Activated T-helper 1 cell treated with anti-CD3 and anti-CD28 coated beads, Interleukin-2, amount 50 U/mL, for 16 hours (primary cell): ENCODE measurements around the gene MSLN.
A peak's percentile ranks its signal among the peaks of the same experiment; 100 is the strongest.
"Not testable (repeated sequence)": the region's sequence is repeated elsewhere in the genome, so short reads cannot be mapped to it uniquely, and the experiment has no call there.

Source experiments
- DNase-seq, 2 donors: peaks; one replicate each; pipeline ENCODE4 v3.0.0-alpha.2; 2020; ENCODE audit warnings: low read depth in 1 of 2, low spot score in 1 of 2

MSLN gene

DNA sequence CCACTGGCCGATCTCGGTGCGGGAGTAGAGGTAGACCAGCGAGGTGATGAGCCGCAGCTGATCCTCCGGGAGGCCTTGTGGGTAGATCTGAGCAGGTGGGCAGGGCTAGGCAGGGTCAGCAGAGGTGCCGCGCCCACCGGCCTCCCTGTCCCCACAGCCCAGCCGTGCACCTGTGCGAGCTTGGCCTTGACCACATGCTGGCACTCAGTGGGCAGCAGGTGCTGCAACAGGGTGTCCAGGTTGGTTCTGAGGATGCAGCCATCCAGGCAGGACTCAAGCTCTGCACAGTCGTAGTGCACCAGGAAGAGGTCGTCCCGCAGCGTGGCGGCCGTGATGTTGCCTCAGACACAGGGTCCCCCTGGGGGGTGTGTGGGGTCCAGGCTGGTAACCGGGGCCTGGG is 12.4 kb downstream of the MSLN start:
- no peak for DNase-seq

DNA sequence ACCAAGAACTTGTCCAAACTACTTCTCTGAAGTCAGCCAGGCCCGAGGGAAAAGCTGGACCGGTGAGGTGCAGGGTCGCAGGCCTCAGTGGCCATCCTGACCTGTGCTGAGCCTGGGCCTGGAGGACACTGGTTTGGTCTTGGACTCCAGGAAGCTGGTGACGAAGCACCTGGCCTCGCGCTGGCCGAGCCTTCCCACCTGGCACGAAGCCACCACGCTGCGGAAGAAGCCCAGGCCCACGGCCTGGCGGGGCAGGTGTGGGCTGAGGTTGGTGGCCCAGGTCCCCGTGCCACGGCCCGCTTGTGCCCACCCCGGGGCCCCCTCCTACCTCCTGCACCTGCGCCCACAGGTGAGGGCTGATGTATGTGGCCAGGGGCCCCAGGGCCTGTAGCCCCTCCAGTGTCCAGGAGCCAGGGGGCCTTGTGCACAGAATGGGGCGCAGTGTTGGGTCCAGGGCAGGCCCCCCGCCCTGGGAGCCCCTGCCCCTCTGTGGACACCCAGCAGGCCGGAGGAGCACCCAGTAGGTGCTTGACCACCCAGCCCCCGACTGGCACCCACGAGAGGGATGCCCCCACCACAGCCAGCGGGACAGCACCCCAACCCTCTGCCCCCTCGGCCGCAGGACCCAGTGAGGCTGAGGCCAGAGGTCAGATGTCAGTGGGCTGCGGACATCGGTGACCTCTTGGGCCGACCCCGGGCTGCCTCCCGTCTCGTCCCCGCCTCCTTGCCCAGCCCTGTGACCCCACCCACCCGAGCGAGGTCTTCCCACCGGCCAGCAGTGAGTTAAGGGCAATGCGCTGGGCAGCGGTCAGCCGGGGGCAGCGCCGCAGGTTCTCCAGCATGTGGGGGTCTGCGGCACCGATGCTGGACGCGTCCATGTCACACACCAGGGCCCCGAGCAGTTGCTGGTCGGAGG is 13.8 kb downstream of the MSLN start:
- DNase-seq: no peak

DNA sequence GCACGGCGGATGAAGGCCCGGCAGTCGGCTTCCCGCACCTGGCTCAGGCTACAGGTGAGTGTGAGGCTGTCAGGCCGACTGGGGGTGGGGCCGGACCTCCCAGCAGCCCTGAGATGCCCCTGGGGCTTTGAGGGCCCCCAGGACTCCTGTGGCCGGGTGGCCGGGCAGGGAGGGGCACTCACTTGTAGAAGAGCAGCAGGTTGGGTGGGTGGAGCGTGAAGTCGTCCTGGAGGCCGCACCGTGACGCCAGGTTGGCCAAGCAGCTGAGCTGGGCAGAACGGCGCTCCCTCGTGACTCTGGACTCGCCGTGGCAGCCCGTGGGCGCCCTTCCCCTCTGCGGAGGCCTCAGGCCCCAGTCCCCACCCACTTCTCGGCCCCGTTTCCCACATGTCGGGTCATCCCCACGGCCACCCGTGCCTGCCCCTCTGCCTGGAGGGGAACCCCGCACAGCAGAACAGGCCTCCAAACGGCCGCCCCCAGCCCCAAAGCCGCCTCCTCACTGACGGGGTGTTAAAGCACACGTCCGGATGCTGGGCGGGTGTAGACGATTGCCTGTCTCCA is 14.8 kb downstream of the MSLN start:
- DNase-seq: no peak

DNA sequence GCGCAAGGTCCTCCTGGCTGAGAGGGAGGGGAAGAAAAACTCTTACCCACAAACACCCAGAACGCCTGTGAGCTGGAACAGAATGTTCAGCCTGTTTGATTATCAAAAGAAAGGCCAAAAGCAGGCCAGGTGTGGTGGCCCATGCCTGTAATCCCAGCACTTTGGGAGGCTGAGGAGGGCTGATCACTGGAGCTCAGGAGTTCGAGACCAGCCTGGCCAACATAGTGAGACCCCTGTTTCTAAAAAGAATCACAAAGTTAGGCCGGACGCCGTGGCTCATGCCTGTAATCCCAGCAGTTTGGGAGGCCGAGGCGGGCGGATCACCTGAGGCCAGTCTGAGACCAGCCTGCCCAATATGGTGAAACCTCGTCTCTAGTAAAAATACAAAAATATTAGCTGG is 15.8 kb downstream of the MSLN start:
- not testable (repeated sequence) for DNase-seq

DNA sequence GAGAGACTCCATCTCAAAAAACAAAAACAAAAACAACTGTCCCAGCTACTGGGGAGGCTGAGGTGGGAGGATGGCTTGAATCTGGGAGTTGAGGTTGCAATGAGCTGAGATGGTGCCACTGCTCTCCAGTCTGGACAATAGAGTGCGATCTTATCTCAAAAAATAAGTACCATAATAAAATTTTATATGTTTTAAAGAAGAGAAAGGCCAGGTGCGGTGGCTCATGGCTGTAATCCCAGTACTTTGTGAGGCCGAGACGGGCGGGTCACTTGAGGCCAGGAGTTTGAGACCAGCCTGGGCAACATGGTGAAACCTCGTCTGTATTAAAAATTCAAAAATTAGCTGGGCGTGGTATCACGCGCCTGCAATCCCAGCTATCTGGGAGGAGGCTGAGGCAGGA is 16.3 kb downstream of the MSLN start:
- no peak for DNase-seq

DNA sequence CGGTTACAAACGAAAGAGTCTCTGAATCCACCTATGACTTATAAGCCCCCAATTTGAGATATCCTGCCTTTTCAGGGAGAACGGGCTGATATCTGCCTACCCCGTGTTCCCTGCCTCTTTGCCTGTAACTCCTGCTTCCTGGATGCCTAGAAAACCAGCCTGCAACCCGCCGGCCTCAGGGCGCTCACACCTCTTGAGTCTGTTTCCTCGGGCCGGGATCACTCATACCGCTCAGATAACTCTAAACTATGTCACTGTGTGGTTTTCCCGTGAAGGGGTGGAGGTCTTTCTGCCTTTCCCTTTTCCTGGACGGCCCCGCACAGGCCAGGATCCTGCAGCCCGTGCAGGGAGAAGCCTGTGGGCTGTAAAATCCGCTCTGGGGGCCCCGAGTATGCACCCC is 17.3 kb downstream of the MSLN start:
- DNase-seq: no peak

DNA sequence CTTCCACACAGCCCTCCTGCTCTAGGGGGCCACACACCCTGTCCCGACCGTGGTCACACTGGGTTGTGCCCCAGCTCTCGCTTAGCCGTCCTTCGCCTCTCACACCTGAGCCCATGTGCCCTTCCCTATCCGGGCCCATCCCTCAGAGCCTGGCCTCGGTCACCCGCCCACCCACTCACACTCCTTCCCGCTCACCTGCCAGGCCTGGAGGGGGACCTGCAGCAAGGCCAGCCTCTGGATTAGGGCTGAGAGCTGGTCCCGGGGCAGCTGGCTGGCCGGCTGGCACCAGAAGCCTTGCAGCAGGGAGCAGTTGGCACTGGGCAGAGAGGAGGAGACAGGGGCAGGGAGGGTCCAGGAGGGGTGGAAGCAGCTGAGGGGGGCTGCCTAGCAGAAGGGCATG is 17.9 kb downstream of the MSLN start:
- DNase-seq: no peak

DNA sequence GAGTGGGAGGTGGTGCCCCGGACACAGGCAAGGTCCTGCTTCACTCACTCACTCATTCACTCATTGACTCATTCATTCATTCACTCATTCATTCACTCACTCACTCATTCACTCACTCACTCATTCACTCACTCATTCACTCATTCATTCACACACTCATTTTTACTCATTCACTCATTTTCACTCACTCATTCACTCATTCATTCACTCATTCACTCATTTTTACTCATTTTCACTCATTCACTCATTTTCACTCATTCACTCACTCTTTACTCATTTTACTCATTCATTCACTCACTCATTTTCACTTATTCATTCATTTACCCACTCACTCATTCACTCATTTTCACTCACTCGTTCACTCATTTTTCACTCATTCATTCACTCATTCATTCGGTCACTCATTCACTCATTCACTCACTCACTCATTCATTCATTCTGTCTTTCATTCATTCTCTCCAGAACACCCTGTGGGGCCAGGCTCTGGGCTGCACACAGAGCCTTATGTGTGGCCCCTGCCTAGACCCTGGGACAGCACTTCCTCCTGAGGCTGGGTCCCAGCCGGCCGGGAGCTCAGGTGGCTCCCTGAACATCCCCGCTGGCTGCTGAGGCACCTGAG is 18.5 kb downstream of the MSLN start:
- DNase-seq: no peak

DNA sequence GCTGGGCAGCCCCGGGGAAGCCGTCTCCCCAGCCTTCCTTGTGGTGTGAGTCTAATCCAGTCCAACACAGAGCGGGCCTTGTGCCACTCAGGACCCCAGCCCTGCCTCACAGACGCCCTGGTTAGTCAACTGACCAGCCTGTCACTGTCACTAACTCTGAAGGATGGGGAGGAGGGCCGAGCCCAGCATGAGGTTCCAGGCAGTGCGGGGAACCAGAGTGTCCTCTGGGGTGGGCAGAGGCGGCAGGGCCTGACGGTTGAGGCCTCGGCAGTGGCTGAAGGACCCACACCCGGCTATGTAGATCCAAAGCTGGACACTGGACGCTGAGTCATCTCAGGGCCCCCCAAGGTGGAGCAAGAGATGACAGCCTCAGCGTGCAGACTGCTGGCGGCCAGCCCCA is 19.0 kb downstream of the MSLN start:
- DNase-seq: no peak

DNA sequence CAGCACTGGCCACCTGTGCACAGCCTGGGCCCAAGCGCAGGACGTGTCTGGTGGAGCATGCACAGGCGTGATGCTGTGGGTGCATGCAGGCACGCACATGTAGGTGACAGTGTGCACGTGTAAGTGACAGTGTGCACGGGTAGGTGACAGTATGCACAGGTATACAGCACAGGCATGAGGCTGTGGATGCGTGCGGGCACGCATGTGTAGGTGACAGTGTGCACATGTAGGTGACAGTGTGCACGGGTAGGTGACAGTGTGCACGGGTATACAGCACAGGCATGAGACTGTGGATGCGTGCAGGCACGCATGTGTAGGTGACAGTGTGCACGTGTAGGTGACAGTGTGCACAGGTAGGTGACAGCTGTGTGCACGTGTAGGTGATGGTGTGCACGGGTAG is 19.8 kb downstream of the MSLN start:
- no peak for DNase-seq

DNA sequence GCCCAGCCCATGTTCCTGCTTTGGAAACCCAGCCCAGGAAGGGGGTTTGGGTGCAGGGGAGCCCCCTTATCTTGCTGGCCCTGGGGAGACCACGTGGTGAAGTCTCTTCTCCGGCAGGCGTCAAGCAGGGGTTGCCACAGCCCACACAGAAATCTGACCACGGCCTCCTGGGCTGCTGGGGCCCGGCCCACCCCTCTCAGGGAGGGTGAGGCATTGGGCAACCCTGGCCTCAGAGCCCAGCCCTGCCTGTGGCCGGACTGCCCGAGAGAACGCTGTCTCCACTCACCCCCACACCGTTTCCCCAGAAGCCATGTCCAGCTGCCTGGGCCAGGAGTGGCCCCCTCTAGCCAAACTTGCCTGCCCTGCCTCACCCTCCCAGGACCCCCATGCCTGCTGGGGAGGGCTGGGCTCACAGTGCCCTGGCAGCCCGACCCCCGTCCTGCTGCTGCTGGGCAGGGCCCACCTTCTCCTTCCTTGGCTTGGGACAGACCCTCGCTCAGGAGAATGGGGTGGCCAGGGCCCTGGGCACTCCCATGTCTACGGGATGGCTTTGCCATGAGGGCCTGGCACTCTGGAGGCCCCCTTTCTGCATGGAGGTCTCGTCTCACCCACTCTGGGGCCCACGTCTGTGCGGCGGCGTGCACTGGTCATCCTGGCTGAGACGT is 20.9 kb downstream of the MSLN start:
- DNase-seq: no peak

DNA sequence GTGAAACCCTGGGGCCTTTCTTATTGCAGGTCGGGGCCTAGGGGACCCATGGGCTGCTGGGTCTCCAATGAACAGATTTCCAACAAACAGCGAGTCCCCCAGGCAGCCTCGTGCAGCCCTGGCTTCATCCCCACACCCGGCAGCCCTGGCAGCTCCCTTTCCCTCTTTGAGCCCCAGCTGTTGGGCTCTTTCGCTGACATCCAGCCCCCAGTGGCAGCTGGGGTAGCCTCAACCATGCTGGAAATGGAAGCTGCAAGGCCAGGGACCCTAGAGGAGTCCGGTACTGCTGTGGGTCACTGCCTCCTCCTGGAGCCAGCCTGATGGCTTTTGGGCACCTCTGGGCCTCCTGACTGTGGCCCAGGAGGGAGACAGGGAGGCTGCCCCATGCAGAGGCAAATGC is 21.7 kb downstream of the MSLN start:
- no peak for DNase-seq

DNA sequence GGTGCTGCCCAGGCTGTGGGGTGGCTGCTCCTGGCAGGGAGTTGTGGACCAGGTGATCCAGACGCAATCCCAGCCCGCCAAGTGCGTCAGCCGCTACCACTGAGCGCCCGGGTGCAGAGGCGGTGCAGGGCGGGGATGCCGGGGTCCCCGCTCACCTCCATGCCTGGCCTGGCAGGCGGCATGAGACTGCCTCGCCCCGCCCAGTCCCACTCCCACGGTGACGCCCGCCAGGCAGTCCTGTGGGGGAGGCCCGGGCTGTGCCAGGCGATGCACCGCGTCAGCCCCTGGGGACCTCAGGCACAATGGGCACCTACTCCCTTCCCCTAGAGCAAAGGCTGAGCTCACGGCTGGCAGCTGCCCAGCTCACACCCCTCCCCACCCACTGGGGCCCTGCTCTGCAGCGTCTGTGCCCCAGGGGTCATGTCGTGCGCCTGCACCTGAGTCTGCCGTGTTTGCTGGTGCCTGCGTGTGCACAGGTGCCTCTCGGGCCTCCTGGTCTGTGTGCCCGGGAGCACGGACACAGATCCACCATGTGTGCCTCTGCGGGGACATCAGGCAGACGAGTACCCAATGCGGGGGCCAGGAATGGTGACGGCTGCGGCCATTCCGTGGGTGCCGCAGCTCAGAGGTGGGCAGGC is 22.4 kb downstream of the MSLN start:
- no peak for DNase-seq

DNA sequence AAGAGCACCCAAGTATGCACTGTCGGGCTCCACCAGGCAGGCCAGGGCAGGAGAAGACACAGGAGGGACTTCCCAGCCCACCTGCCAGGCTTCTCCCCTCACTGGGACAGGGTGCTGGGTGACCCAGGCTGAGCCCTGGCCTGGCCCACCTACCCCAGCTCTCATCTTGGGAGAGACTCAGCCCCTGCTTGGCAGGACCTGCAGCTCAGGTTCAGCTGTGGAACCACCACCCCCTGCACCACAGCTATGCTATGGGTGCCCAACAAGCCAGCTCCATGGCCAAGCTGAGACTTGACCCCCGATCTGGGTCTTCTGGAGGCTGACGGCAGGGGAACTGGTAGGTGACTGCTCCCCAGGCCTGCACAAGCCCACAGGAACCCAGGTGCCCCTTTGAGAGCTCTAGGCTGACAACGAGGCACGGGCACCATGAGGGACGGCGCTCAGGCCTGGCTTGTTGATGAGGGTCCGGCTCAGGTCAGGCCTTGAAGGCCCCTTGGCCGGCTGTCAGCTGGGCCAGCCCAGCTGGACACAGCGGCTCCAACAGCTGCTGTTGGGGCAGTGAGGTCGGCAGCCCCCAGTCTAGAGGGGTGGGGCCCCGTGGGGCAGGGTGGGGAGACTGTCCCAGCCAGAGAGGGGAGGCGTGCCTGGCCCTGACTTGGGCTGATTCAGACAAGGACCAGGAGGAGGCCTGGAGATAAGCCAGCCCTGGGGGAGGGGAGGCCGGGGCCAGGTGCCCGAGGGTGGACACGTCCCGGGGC is 23.0 kb downstream of the MSLN start:
- DNase-seq: no peak

DNA sequence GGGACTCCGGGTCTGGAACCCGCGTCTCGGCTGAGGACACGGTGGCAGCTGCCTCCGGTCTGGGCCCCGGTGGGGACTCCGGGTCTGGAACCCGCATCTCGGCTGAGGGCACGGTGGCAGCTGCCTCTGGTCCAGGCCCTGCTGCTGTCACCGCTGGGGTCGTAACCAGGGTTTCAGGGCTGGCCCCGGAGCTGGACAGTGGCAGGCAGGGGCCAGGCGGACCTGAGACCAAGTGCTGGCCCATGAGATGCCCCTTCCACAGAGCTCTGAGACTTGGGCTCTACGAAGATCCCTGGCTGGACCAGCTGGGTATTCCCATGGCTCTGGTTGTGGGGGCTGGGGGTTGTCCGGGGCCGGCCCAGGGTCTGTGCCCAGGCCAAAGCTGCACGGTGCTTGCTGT is 23.9 kb downstream of the MSLN start:
- DNase-seq: no peak

DNA sequence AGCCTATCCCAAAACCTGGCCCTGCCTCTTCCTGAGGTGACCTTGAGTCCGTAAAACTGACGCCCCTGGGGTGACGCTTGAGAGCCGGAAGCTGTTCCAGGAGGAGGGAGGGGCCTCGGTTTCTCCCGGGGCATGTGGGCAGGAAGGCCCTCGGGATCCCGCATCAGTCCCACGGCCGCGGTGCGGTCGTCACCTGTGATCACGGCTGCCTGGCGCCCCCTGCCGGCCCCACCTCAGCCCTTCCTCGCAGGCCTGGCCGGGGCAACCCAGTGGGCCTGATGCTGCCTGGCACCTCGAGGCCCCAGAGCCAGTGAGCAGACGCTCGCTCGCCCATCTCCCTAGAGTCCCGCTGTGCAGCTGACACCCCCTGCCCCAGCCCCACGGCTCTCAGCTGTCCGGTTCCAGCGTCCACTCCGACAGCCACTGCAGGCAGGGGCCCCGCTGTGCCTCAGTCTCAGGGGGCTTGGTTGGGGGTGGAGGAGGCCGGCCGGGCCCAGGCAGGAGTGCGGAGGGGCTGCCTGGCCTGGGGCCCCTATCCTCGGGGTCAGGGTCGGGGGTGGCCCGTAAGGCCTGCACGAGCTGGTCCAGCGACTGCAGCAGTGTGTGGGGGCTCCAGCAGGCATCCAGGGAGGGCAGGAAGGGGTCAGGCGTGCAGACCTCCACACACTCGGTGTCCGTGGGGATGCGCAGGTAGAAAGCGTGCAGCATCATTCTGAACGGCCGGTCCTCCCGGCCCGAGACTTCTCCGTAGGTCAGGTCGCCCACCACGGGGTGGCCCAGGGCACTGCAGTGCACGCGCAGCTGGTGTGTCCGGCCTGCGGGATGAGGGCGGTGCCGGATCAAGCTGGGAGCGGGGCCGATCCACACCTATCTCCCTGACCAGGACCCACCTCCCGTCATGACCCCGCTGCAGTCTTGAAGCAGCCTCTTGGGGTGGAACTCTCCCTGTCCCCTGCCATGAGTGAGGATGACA is 25.3 kb downstream of the MSLN start:
- peak; percentile 62 for DNase-seq

DNA sequence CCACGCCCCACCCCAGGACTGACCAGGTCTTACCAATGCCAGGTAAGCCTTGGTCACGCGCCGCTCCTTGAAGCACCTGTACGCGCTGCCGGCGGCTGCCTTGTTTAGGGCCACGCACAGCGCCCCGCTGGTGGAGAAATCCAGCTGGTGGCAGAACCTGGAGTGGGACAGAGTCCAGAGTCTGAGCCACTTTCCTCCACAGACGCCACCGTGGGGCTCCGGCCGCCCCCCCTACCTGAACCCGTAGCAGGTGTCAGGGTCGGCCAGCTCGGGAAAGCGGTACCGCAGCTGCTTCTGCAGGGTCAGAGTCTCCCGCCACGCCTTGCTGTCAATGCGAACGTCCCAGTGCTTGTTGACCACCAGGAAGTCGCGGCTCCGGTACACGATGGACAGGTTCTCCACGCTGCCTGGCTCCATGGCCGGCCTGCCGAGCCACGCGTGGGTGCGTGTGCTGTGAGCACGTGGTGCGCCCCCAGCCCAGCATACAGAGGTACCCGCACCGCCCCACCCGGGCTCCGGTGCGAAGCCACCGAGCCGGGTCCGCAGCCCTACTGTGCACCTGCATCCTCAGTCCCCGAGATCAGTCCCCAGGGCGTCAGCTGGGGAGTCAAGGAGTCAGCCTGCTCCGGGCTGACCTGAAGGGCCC is 26.9 kb downstream of the MSLN start:
- DNase-seq: no peak

DNA sequence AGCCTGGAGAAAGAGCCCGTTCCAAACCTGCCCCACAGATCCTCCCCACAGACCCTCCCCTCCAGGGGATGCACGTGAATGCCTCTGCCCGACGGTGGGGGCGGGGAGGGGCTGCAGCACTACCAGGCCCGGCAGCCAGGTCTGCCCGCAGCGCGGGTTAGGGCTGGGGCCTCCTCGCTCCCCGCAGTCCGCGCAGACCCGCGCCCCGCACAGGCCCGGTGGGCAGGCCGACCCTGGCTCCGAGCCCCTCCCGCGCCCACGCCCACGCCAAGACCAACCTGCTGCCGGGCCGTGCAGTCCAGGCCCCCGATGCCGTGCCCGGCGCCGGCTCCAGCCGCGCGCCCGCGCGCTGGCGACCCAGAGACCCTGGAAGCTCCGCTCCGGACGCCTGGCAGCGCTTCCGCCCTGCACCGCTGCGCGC is 27.5 kb downstream of the MSLN start, which contains the start of gene RPUSD1:
Gene RPUSD1, minus strand, starts transcription at position 404 of the 421 bp plus-strand sequence. CDS start 644 bp downstream, outside the sequence.
- DNase-seq: no peak
